Measurements from ENCODE around the gene ING3.

ING3 gene

DNA sequence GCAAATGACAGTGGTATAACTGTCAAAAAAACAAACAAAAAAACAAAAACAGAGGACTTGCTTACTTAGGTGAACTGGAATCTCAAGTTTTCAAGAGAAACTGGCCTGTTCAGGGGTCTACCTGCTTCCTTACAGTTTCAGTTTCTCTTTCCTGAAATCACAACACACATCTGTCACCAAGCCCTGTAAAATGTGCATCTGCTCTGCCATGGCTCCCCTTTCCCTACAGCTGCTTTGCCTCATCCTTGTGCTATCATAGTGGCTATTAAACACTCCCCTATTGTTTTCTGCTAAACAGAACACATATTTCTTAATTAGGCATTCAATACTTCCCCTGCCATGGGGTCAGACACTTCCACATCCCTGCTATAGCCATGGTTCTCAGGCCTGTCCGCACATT is 75.6 kb downstream of the ING3 start:
- no peak for DNase-seq (ENCODE audit: low spot score)

DNA sequence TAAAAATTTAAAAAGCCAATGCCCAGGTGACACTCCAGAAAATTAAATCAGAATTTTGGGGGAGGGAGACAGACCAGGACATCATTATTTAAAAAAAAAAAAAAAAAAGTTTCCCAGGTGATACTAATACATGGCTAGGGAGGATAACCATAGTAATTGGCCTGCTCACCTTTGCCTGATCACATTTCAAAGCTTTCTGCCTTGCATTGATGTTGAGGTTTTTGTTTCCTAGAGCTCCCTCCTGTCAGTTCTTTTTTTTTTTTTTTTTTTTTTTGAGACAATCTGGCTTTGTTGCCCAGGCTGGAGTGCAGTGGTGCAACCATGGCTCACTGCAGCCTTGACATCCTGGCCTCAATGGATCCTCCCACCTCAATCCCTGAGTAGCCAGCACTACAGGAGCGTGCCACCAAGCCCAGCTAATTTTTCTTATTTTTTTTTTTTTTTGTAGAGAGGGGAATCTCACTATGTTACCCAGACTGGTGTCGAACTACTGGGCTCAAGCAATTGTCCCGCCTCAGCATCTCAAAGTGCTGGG is 76.1 kb downstream of the ING3 start:
- DNase-seq (ENCODE audit: low spot score) = no peak

All from CD4-positive, alpha-beta T cell treated with Interleukin-2 at 100 ng/mL for 4 hours (primary cell).